Right hindlimb (tissue), 1 donor: ENCODE measurements around the gene PUDP.

Source experiments
- DNase-seq: peaks from one replicate; pipeline ENCODE4 v3.0.0-alpha.2; 2018

The PUDP gene

GRCh38 chrX:7146703-7147412, 1.1 kb downstream of the PUDP start:
- DNase-seq = no peak

GRCh38 chrX:7146020-7146702, 1.8 kb downstream of the PUDP start:
- no peak for DNase-seq

DNA sequence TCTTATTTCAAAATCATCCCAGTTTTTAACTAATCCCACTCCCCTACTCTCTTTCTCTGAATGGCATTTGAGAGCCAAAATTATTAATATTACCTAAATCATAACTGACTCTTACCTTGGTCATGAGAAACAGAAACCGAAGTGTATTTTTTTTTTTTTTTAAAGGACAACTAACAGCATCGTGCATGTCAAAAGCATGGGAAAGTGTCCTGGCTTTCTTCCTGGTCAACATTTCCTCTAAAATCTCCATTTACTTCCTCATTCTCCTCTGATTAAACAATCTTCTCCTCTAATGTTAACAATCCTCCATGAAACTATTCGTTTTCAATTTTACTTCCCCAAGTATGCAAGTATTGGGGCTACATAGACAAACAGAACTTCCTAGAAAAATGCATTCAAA, 2.5 kb downstream of the PUDP start:
- DNase-seq = no peak

GRCh38 chrX:7143941-7144525, 3.9 kb downstream of the PUDP start:
- no peak for DNase-seq

- no peak for DNase-seq
Measured at GRCh38 chrX:7143076-7143475, 4.9 kb downstream of the PUDP start.

- DNase-seq = no peak
Measured at GRCh38 chrX:7139202-7140081, 8.5 kb downstream of the PUDP start.

- DNase-seq = no peak
Measured at GRCh38 chrX:7134981-7135380, 13.0 kb downstream of the PUDP start.

DNA sequence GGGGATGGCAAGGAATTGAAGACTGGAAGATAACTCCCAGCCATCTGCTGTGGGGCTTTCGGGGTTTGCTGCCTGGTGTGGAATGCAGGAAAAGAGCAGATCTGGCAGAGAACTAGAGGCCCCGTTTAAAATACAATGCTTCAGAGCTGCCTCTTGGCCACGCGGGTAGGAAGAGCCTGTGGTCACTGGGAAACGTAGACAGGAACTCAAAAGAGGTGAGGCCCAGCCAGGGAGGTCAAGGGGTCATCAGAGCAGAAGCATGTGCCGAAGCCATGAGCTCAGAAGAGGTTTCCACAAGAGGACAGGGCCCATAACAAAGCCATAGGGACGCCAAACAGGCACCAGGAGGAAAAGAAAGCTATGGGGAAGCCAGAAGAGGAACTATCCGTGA, 14.9 kb downstream of the PUDP start:
- no peak for DNase-seq

- peak; percentile 31 for DNase-seq
Measured at GRCh38 chrX:7132335-7133049, 15.5 kb downstream of the PUDP start.

DNA sequence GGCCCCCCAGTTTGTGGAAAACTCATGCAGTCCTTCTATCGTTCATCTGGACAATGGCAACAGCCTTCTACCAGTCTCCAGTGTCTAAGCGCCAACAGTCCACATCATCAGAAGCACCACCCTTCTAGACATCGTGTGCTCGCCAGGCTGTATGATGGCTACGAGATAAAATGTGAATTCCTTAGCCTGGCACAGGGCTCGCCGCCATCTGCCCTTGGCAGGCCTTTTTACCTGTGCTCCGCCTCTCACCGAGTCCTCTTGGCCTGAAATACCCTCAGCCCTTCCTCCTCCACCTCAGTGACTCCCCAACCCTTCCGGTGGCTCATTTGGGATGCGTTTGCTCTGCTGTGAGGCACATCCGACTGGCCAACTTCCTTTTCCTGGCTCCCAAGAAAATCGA, 16.3 kb downstream of the PUDP start:
- DNase-seq = no peak

DNA sequence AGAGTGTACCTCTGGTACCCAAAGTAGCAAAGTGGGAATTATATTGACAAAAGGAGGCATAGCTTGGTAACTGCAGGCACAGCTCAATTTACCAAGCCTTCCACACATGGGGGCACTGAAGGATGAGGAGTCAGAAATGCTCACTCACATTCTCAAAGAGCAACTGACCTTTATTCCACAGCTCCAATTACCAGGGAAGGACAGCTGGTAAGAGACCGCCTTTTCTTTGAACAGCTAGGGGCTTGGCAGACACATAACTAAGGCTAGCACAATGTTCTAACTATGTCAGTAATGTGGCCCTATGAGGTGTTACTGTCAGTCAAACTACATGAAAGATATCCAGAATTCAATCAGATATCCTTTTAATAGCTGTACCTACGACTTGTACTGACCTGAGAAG, 20.9 kb downstream of the PUDP start:
- no peak for DNase-seq

GRCh38 chrX:7120878-7121219, 27.1 kb downstream of the PUDP start:
- no peak for DNase-seq

DNA sequence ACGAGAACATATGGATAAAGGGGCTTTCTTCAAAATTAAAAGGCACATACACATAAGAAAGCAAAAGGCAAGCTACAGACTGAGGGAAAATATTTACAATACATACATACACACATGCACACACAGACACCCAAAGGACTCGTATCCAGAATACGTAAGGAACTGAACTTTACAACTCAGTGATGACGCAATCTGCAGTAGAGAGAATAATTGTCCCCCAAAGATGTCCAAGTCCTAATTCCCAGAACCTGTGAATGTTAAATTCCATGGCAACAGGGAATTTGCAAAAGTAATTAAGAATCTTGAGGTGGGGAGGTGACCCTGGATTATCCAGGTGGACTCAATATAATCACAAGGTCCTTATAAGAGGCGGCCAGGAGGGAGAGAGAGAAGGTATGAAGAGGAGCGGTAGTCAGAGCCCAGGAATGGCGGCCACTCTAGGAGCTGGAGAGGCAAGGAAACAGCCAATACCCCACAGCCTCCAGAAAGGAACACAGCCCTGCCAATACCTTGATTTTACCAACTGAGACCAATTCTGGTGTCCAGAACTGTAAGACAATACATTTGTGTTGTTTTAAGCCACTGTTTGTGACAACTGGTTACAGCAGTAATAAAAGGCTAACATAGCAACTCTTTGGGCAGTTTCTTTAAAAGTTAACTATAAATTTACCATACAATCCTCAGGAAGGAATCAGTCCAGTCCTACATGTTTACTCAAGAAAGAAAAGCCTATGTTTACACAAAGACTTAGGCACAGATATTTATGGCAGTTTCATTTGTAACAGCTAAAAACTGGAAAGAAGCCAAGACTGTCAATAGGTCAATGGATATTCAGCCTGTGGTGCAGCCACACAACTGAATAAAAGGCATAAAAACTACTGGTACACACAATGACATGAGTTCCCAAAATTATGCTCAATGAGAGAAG, 27.7 kb downstream of the PUDP start:
- DNase-seq = no peak

- DNase-seq = no peak
Measured at GRCh38 chrX:7117587-7117986, 30.4 kb downstream of the PUDP start.

GRCh38 chrX:7116081-7116480, 31.9 kb downstream of the PUDP start:
- no peak for DNase-seq

DNA sequence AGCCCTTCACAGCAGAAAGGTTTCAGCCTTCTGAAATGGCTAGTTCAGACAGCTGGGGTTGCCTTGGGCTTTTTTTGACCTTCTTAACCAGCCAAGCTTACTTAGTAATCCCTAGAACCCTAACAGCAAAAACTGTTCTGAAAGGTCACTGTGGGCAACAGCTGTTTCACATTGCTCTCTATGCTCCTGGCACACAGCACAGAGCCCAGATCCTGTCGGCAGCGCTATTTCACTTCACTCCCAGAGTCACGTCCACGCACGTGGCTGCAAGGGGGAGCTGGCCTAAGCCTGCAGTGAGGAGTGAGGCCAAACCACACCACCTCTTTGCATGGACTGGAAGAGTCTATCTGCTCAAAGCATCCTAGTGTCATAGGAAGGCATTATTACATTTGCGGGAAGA, 32.4 kb downstream of the PUDP start:
- DNase-seq = peak; percentile 32

DNA sequence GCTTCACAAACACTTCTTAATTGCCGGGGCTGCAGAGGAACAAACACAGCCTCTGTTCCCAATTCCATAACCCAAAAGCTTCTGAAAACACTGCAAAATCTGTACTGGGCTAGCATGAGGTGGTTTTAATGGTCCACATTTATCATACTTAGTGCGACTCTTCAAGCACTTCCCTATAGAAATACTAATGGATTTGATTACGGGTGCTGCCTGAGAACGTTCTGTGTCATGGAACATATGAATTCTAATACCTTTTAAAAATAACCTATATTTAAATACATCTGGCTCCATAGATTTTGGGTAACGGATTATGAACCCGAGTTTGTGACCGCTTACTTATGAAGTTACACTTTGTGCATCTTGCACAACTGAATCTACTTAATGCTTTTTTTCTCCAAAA, 35.9 kb downstream of the PUDP start:
- no peak for DNase-seq

- DNase-seq = no peak
Measured at GRCh38 chrX:7111518-7111917, 36.4 kb downstream of the PUDP start.

DNA sequence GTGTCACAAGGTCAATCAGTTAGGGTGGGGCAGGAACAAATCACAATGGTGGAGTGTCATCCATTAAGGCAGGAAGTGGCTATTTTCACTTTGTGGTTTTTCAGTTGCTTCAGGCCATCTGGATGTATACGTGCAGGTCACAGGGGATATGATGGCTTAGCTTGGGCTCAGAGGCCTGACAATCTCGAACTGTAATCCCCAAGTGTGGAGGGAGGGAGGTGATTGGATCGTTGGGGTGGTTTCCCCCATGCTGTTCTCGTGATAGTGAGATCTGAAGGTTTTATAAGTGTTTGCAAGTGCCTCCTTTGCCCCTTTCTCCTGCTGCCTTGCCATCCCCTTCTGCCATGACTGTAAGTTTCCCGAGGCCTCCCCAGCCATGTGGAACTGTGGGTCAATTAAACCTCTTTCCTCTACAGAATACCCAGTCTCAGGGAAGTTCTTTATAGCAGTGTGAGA, 37.1 kb downstream of the PUDP start:
- DNase-seq = no peak

DNA sequence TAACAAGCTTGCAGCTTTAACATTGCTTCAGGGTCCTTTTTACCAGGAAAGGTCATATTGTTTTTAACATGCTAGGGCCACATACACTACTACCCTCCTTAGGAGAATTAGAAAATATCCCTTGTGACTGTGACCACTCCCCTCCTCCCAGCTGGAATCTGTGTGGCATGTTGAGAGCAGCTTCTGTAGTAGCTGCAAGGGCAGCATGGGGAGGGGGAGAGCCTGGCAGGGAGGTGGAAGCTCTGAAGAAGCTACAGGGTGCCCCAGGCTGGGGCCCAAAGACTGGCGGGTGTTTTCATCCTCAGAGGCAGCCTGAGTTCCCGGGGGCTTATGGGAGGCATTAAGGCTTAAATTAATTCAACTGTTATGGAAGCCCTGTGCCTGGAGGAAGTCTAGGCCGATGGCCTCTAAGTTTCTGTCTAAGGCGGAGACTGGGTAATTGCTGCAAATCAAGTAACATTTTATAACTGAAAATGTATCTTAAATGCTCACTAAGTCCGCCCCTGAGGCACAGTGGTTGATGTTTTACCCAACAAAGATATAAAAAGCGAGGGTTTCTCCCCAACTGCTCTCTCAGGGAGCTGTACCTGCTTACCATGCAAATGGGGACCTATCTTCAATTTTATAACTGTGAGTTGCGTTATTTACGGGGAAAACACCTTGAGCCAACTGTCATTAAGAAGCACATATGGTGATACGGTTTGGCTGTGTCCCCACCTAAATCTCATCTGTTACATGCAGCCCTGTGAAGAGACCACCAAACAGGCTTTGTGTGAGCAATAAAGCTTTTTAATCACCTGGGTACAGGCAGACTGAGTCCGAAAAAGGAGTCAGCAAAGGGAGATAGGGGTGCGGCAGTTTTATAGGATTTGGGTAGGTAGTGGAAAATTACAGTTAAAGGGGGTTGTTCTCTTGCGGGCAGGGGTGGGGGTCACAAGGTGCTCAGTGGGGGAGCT, 37.8 kb downstream of the PUDP start:
- no peak for DNase-seq
